GM23248 (cell line): ENCODE data around the gene MKI67.

Experiments used
- EZH2 ChIP-seq: fragments of 200-600 bp; sonication (generic); IDR thresholded peaks from 2 replicates; pipeline ENCODE4 v1.6.1; 2018; ENCODE audit warnings: antibody characterized with exemption, mild to moderate bottlenecking; ENCODE audit not compliant: insufficient read depth, poor library complexity, severe bottlenecking
- EZH2phosphoT487 ChIP-seq: fragments of 200-600 bp; sonication (generic); IDR thresholded peaks from 2 replicates; pipeline ENCODE4 v1.6.1; 2018; ENCODE audit warnings: antibody characterized with exemption, moderate library complexity, mild to moderate bottlenecking, low read depth; ENCODE audit not compliant: insufficient read depth

DNA sequence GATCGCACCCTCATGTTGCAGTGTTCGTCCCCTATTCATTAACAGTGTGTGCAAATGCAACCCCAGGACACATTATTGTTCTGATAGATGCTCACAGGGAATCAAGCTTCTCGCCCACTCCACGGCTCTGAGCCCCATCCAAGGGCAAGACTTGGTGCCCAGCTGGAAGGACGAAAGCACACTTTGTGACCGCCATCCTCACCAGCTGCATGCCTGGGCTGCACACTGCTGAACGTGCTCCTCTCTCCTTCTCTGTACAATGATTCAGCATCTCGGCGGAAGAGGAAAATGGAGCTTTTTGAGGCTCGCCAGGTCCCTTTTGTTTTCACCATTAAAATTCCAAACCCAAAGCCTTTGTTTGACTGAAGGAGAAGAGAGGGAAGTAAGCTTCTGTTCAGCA is 41.9 kb downstream of the MKI67 start:
- TF ChIP-seq EZH2 (no peak), EZH2phosphoT487 (no peak)
